GM21526 (cell line): ENCODE measurements around the gene PREP.
"Not testable (repeated sequence)": the region's sequence is repeated elsewhere in the genome, so short reads cannot be mapped to it uniquely, and the experiment has no call there.

Experiments used
- ATAC-seq: cut with Tn5 transposase; IDR thresholded peaks from one replicate; pipeline ENCODE4 v1.9.1; 2021; ENCODE audit warnings: moderate library complexity; ENCODE audit not compliant: unreplicated experiment, low FRiP score

PREP gene

DNA sequence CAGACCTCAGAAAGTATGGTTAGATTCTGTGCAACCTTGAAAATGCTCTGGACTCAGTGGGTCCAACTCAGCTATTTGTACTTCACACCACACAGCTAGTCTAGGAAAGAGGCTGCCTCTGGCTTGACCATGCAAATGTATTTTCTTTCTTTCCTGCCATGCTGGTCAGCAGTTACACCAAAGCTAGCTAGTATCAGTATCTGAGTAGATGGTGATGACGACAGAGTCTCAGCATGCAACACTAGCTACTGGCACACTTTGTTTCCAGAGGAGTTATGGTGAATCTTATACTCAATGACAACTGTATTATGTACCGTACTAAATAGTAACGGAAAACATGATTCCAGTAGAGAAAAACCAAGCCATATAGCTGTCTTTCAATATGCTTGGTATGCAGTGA, 126.5 kb downstream of the PREP start:
- no peak for ATAC-seq

DNA sequence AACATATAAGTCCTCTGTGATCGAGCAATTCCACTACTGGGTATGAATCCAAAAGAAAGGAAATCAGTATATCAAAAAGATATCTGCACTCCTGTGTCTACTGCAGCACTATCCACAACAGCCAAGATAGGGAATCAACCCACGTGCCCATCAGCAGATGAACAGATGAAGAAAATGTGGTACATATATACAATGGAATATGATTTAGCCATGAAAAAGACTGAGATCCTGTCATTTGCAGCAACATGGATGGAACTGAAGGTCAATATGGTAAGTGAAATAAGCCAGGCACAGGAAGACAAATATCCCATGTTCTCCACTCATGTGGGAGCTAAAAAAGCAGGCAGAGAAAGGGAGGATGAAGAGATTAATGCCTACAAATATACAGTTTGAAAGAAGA, 127.3 kb downstream of the PREP start:
- ATAC-seq = no peak

DNA sequence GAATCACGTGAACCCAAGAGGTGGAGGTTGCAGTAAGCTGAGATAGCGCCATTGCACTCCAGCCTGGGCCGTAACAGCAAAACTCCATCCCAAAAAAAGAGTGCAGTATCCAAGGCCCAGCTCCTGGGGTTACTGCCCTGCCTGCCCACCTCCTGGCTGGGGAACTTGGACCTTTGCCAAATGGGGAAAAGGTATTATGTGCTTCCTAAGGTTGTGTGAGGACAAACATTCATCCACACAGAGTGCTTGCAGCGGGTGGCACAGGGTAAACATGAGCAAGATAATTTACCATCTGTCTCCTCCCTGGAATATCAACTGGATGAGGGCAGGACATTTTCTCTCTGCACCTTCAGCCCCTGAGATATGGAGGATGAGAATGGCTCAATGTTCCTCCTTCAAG, 128.2 kb downstream of the PREP start:
- ATAC-seq = no peak

DNA sequence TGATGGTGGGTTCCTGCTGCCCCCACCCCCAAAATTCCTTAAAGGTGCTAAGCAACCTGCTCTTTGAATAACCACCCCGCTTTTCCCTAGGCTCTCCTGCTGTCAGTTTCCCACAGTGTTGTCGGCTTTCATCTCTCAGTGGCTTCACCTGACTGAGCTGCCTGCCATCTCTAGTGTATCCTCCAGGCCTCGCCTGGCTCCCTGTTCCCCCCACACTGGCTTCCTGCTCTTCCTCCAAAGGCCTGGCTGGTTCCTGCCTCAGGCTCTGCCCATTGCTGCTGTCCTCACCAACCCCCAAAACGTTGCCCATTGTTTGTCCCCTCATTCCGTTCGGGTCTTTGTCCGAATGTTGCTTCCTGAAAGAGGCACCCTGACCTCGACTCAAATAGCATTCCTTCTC, 129.3 kb downstream of the PREP start:
- no peak for ATAC-seq

- ATAC-seq = no peak
Observed at GRCh38 chr6:105272786-105273185, 130.1 kb downstream of the PREP start.

- no peak for ATAC-seq
Observed at GRCh38 chr6:105270511-105270910, 132.4 kb downstream of the PREP start.

DNA sequence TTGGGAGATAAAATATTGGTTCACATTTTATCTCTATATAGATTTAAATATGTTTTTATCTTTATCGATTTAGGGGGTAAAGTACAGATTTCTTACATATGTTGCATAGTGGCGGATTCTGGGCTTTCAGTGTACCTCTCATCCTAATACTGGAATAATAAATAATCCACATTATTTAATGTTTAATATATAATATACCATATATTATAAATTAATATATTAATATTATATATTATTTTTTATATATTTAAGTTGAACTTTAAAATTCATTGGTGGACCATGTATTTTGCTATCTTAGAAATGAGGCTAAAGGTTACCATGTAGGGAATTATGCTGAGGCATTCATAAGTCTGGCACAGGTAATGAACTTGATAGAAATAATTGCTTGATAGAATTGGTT, 133.5 kb downstream of the PREP start:
- ATAC-seq = no peak

- ATAC-seq = no peak
Observed at GRCh38 chr6:105263685-105264610, 138.9 kb downstream of the PREP start.

- ATAC-seq = no peak
Observed at GRCh38 chr6:105259913-105260889, 142.7 kb downstream of the PREP start.

DNA sequence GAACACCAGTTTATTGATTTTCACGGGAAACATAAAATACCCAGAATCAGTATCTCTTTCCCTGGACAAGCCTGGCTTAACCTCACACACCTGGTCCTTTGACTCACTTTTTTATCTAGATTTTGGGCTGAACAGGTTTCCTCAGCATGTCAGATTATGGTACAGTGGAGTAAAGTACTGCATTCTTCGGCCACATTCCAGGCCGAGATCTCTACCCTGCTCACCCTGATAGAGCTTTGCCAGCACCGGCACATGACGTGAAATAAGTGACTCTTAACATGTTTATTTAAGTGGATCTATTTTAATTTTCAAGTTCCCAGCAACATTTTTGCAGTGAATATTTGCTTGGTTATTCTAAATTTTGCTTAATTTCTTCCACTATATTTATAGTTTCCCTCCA, 144.1 kb downstream of the PREP start:
- no peak for ATAC-seq

GRCh38 chr6:105257340-105257739, 145.5 kb downstream of the PREP start:
- no peak for ATAC-seq

GRCh38 chr6:105256619-105257018, 146.3 kb downstream of the PREP start:
- ATAC-seq = no peak

DNA sequence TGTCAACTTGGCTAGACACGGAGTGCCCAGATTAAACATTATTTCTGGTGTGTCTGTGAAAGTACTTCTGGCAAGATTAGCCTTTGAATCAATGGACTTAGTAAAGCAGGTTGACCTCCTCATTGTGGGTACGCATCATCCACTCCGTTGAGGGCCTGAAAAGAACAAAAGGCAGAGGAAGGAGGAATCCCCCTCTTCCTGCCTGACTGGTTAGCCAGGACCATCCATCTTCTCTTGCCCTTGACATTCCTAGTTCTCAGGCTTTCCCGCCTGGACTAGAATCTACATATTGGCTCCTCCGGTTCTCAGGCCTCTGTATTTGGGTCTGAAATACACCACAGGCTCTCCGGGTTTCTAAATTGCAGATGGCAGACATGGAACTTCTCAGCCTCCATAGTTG, 149.1 kb downstream of the PREP start:
- ATAC-seq = no peak

- ATAC-seq = no peak
Observed at GRCh38 chr6:105251689-105252088, 151.2 kb downstream of the PREP start.

GRCh38 chr6:105250533-105250932, 152.3 kb downstream of the PREP start:
- ATAC-seq = no peak

GRCh38 chr6:105243487-105243886, 159.4 kb downstream of the PREP start:
- no peak for ATAC-seq

DNA sequence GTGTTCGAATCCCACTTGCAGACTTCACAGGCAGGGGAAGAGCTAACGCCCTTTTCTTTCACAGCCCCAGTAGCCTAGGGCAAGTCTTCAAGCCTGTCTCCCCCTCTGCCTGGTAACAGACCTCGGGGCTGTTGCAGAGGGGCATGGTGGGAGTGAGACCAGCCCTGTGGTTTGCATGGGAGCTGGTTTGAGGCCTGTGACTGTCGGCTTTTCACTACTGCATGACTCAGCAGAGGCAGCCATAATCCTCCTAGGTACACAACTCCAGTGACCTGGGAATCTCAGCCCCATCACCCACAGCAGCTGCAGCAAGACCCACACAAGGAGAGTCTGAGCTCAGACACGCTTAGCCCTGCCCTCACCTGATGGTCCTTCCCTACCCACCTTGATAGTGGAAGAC, 167.7 kb downstream of the PREP start:
- ATAC-seq = no peak

DNA sequence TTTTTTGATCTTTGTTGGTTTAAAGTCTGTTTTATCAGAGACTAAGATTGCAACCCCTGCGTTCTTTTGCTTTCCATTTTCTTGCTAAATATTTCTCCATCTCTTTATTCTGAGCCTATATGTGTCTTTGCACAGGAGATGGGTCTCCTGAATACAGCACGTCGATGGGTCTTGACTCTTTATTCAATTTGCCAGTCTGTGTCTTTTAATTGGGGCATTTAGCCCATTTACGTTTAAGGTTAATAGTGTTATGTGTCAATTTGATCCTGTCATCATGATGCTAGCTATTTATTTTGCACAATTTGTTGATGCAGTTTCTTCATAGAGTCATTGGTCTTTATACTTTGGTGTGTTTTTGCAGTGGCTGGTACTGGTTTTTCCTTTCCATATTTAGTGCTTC, 171.1 kb downstream of the PREP start:
- ATAC-seq = not testable (repeated sequence)
